GM12891 (cell line): ENCODE results near the gene MPI.

Source experiments
- PAX5 ChIP-seq: IDR thresholded peaks from 2 replicates; pipeline ENCODE4 v1.6.1; 2011; ENCODE audit warnings: low read length, moderate library complexity, mild to moderate bottlenecking; ENCODE audit not compliant: insufficient read depth, severe bottlenecking
- POLR2A ChIP-seq: IDR thresholded peaks from 2 replicates; pipeline ENCODE4 v1.6.1; 2011; ENCODE audit warnings: low read depth, low read length, control low read depth
- POLR2AphosphoS5 ChIP-seq: IDR thresholded peaks from 2 replicates; pipeline ENCODE4 v1.6.1; 2011; ENCODE audit warnings: low read depth, low read length, control low read depth
- SPI1 ChIP-seq: IDR thresholded peaks from 2 replicates; pipeline ENCODE4 v1.6.1; 2011; ENCODE audit warnings: low read depth, low read length, control low read depth
- TAF1 ChIP-seq: IDR thresholded peaks from 2 replicates; pipeline ENCODE4 v1.6.1; 2011; ENCODE audit warnings: low read depth, low read length, control low read depth

GRCh38 chr15:74937272-74937589 is 47.4 kb downstream of the MPI start:
- no peak for TF ChIP-seq POLR2AphosphoS5
- TF ChIP-seq TAF1, result no peak
- TF ChIP-seq POLR2A, result no peak
- TF ChIP-seq SPI1, result no peak
- TF ChIP-seq PAX5, result no peak
